ENCODE measurements around the gene MAN1A1. TPM values are rescaled to one million over a fixed set of nuclear protein-coding genes. Genes with fewer than 3 reads are reported as not detected.

The MAN1A1 gene
- total RNA-seq, 1 experiment from 2014 or later = not detected

DNA sequence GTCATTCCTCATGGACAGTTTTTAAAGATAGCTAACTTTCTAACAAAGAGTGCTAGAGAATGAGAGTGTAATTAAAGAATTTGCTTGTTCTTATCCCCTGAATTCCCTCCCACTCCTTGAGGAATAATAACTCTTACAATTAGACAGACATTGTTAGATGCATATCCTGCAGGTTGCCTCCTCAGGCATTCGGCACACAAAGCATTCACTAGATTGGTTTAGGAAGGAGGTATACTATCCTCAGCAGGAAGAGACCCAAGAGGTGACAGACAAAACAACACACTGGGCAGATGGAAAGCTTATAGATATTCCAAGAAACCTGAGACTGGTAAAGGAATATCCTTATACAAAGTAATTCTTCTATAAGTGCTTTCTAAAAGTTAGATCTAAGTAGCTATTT lies 162.0 kb downstream of the MAN1A1 start:
- in situ Hi-C loops (cut with HindIII; ENCODE audit: low sequenced_read_pairs) = no loop called here
- DNase-seq (ENCODE audit: low spot score) = no peak

GRCh38 chr6:119186490-119186889 lies 163.1 kb downstream of the MAN1A1 start:
- in situ Hi-C loops (cut with HindIII; ENCODE audit: low sequenced_read_pairs) = no loop called here
- DNase-seq (ENCODE audit: low spot score) = no peak

- DNase-seq (ENCODE audit: low spot score) = no peak
- in situ Hi-C loops (cut with HindIII; ENCODE audit: low sequenced_read_pairs) = no loop called here
Measured at GRCh38 chr6:119184008-119184648, 165.4 kb downstream of the MAN1A1 start.

GRCh38 chr6:119183457-119183856 lies 166.1 kb downstream of the MAN1A1 start:
- in situ Hi-C loops (cut with HindIII; ENCODE audit: low sequenced_read_pairs) = no loop called here
- no peak for DNase-seq (ENCODE audit: low spot score)

DNA sequence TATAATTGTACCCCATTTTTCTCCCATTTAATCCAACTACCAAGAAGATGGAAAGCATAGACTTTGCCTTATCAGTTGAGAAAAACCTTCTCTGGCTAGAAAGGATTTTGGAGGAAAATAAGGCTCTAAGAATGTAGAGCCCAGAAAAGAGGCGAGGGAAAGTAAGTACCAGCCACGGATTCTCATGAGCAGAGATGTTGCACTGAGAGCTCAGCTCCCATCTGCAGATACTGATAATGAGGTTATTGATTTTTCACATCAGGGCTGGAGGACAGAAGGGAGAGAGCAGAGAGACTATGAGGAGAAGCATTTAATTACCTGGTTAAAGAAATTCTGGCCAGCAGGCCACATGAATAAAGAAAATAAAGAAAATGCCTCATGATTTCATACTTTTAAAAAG lies 166.7 kb downstream of the MAN1A1 start:
- in situ Hi-C loops (cut with HindIII; ENCODE audit: low sequenced_read_pairs) = no loop called here
- no peak for DNase-seq (ENCODE audit: low spot score)

- in situ Hi-C loops (cut with HindIII; ENCODE audit: low sequenced_read_pairs) = no loop called here
- DNase-seq (ENCODE audit: low spot score) = no peak
Measured at GRCh38 chr6:119182216-119182803, 167.3 kb downstream of the MAN1A1 start.

GRCh38 chr6:119181046-119181445 lies 168.5 kb downstream of the MAN1A1 start:
- no peak for DNase-seq (ENCODE audit: low spot score)
- in situ Hi-C loops (cut with HindIII; ENCODE audit: low sequenced_read_pairs) = no loop called here

GRCh38 chr6:119179842-119180241 lies 169.7 kb downstream of the MAN1A1 start:
- in situ Hi-C loops (cut with HindIII; ENCODE audit: low sequenced_read_pairs) = no loop called here

DNA sequence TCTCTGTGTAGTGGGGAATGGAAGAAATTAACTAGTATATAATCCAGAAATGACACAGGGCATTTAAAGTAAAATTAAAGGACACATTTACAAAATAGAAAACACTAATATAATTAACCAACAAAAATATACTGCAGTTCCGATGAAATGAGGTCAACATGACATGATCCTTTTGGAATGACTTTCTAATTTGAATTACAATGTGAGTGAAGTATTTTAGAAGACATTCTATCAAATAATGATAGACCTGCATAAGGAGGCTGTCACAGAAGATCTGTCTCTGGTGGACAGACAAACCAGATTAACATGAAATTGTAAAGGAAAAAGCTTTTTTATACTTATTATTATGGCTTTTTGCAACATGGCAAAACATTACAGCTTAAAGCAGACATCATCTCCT lies 170.5 kb downstream of the MAN1A1 start:
- in situ Hi-C loops (cut with HindIII; ENCODE audit: low sequenced_read_pairs) = no loop called here
- DNase-seq (ENCODE audit: low spot score) = no peak

More at GRCh38 chr6:119179842-119180241, 169.7 kb downstream of the MAN1A1 start:
- DNase-seq (ENCODE audit: low spot score) = no peak

- in situ Hi-C loops (cut with HindIII; ENCODE audit: low sequenced_read_pairs) = no loop called here
- DNase-seq (ENCODE audit: low spot score) = no peak
Measured at GRCh38 chr6:119176445-119176844, 173.1 kb downstream of the MAN1A1 start.

DNA sequence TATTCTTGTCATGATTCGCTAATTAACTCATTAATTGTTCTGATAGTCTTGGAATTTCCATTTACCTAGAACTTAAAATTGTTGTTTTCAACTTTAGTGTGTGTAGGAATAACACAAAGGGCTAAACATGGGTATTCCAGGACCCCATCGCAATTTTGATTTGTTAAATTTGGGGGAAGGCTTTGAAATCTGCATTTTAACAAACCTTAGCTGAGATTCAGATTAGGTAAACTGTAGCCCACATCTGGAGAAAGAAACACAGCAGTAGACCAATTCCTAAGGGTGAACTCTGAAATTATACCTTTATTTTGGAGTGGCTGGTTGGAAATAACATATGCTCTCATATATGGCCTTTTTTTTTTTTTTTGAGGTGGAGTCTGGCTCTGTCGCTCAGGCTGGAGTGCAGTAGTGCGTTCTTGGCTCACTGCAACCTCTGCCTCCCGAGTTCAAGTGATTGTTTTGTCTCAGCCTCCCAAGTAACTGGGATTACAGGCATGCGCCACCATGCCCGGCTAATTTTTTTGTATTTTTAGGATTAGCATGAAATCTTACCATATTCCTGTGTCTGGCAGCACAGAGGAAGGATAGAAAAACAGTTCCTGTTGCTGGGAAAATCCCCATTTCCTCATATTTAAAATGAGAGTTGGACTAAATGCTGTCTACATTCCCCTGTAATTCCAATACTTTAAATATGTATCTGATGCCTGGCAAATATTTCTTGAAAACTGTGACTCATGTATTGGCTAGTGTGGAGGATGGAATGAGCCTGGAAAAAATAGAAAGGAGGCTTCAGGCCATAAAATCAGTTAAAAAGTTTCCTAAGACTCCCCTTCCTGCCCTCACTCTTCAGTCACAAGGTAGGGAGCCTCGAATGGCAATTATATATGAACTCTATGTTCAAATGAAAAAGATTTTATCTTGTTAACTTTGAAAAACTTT lies 174.4 kb downstream of the MAN1A1 start:
- no peak for DNase-seq (ENCODE audit: low spot score)
- in situ Hi-C loops (cut with HindIII; ENCODE audit: low sequenced_read_pairs) = no loop called here

DNA sequence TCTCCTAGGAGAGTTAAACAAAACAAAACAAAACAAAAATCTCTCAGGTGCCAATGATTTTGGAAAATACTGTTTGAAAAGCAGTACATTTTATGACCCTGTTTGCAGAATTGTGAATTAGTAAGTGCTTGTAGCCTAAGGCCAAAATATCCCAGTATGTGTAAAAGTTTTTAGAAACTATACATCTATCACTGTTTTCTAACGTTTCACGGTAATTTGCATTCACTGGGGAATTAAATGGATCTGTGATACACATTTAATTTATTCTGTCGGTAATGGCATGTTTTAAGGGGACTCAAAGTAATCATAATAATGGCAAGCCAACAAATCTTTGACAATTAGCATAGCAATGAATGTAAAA lies 175.5 kb downstream of the MAN1A1 start:
- no peak for DNase-seq (ENCODE audit: low spot score)
- in situ Hi-C loops (cut with HindIII; ENCODE audit: low sequenced_read_pairs) = no loop called here

DNA sequence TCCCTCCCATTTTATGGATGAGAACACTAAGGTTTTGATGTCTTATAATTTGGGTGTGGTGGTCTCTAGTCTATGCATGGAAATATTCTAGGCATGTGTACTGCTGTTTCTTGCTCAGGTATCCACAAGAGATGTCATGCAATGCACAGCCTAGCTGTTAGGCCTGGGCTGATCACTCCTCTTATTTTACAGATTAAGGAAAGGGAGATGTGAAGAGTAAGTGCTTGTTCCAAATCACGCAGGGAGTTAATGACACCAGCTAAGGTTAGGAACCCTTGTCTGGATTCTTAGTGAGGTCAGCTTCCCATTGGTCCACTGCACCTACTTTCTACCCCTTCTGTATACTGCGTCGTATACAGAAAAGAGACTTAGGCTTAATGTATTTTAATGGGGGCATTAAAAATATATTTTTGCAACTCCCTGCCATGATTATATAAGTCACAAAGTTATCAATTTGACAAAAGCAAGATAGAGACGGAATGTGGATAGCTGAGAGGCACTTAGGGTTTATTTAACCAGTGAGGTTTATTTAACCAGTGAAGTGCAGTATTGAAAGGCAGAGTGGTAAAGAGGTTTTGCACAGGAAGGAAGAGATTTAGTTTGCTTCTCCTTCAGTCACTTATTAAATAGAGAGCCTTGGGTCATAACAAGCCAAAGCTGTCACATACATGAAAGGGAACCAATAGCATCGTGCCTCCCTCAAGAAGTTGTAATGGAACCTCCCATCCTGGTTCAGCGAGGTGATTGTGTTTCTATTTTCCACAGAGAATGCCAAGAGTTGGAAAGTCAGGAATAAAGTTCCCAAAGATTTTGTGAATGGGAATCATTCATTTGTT lies 176.1 kb downstream of the MAN1A1 start:
- in situ Hi-C loops (cut with HindIII; ENCODE audit: low sequenced_read_pairs) = no loop called here

GRCh38 chr6:119172824-119173223 lies 176.7 kb downstream of the MAN1A1 start:
- in situ Hi-C loops (cut with HindIII; ENCODE audit: low sequenced_read_pairs) = no loop called here
- no peak for DNase-seq (ENCODE audit: low spot score)

More for the DNA sequence above, 176.1 kb downstream of the MAN1A1 start:
- no peak for DNase-seq (ENCODE audit: low spot score)

DNA sequence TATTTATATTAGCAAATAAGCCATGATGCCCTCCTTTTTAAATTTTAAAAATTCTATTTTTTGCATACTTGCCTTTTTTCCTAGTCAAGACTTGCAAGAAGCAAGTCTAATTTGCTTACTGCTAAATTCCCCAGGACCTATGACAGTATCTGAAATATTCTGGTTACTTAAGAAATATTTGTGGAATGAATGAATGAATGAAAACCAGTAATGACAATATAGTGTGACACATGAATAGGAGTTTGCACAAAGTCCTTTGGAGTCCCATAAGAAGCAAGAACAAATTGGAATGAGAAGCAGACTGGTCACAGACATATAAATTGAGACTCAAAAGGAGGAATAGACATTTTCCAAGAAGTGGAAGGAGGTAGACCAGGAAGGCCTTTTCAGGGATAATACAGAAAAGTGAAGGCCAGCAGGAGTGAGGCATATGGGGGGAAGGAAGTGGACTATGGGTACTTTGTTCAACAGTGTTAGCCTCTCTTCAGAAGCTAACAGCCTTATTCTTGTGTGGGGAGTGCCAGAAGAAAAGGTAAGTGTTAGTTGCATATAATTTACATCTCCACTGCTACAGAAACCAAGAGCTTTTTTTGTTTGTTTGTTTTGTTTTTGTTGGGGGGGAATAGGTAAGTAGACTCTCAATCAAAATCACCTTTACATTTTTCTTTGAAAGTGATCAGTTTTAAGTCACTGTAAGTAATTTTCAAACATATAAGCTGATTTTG lies 177.5 kb downstream of the MAN1A1 start:
- no peak for DNase-seq (ENCODE audit: low spot score)
- in situ Hi-C loops (cut with HindIII; ENCODE audit: low sequenced_read_pairs) = no loop called here

GRCh38 chr6:119171088-119171841 lies 178.3 kb downstream of the MAN1A1 start:
- in situ Hi-C loops (cut with HindIII; ENCODE audit: low sequenced_read_pairs) = no loop called here
- DNase-seq (ENCODE audit: low spot score) = no peak

GRCh38 chr6:119170447-119171087 lies 179.0 kb downstream of the MAN1A1 start:
- DNase-seq (ENCODE audit: low spot score) = no peak

DNA sequence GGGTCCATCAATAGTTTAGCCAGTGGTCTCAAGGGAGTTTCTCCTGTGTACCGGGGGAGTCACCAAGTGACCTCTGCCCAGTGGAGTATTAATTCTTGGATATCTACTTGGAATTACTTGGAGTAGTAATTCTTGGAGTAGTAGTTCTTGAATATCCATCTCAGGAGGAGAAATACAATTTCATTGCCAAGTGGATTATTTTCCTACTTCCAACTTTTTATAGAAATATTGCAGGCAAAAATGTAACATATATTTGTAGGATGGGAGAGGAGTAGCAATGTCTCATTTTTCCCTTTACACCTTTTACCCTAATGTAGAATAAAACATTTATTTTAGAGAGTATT lies 179.5 kb downstream of the MAN1A1 start:
- in situ Hi-C loops (cut with HindIII; ENCODE audit: low sequenced_read_pairs) = no loop called here
- DNase-seq (ENCODE audit: low spot score) = no peak

More at GRCh38 chr6:119170447-119171087, 179.0 kb downstream of the MAN1A1 start:
- in situ Hi-C loops (cut with HindIII; ENCODE audit: low sequenced_read_pairs) = no loop called here
